K562 (cell line): ENCODE data around the gene MAGEA4. TPM values are rescaled to one million over a fixed set of nuclear protein-coding genes. Genes with fewer than 3 reads are reported as not detected.

Source experiments
- microRNA counts: library from miRNA; unstranded; fragments of <30 nt; microRNA quantifications from one replicate; lab custom pipeline; 2016
- microRNA-seq: library from miRNA; unstranded; fragments of <30 nt; microRNA quantifications from one replicate; pipeline ENCODE4, GENCODE V29; 2018; ENCODE audit warnings: borderline microRNAs expressed
- polyA plus RNA-seq, 8 experiments: library from polyadenylated mRNA; depleted of rRNA in 4 of 8; stranded (reverse) in 5 of 8; unstranded in 3 of 8; fragments of >200 nt; fragmentation: Nextera tagmentation in 2 of 8; fragmentation: Illumina TruSeq in 1 of 8; extraction: Ambion mirVana in 2 of 8; extraction: Trizol in 1 of 8; gene quantifications; 2 replicates each; pipeline versions ENCODE4 v1.2.1 to v1.2.3, GENCODE V29; 2011 to 2014; ENCODE audit warnings: inconsistent platforms in 1 of 8, missing spikeins in 1 of 8
- total RNA-seq, 7 experiments: library from RNA; depleted of rRNA in 6 of 7; stranded (reverse); fragments of >200 nt in 6 of 7; fragmentation: Illumina TruSeq in 2 of 7; extraction: Trizol in 2 of 7; gene quantifications; 2 replicates each; pipeline versions ENCODE4 v1.2.1 to v1.2.3, GENCODE V29; 2011 to 2021; ENCODE audit warnings: low replicate concordance in 1 of 7

MAGEA4 gene
- total and polyA plus RNA-seq, 9 of the 15 experiments (the other 6 are each of a cell fraction or from before 2014, with no cell fraction given), result 0.42 to 1.9 (median 0.69) TPM

MicroRNAs encoded within 50 kb of the gene (microRNA counts, 767-probe panel; counts per million panel counts)
- microRNA hsa-miR-224-5p (lab: Ali Mortazavi, UCI) (not detected), microRNA hsa-miR-452-5p (lab: Ali Mortazavi, UCI) (1,651 counts per million, percentile 41 among the panel's probes with 10 or more counts)

Small RNAs within 50 kb of the gene (microRNA-seq; reads per million reads assigned to microRNA genes)
- 2,588 reads per million, percentile 95 among the genes with 10 or more reads in this experiment for gene MIR224
- gene MIR452, result 5,908 reads per million, percentile 98 among the genes with 10 or more reads in this experiment

Other genes starting within 250 kb of the MAGEA4 start
- gene PRRG3, start 217.4 kb upstream of the MAGEA4 start, total RNA-seq (2014; rRNA removed), result not detected in 2 replicates
- gene PRRG3, start 217.4 kb upstream of the MAGEA4 start, total RNA-seq (2014; rRNA removed; fragmentation: Illumina TruSeq; extraction: Trizol), result not detected in 2 replicates
- gene PRRG3, start 217.4 kb upstream of the MAGEA4 start, total RNA-seq (2015; rRNA removed; fragmentation: Illumina TruSeq; extraction: Trizol), result not detected in 2 replicates
- not detected in 2 replicates for gene PRRG3, start 217.4 kb upstream of the MAGEA4 start, total RNA-seq (2021)
- not detected in 2 replicates for gene PRRG3, start 217.4 kb upstream of the MAGEA4 start, polyA plus RNA-seq (2011; rRNA removed)
- gene PRRG3, start 217.4 kb upstream of the MAGEA4 start, polyA plus RNA-seq (2014; fragmentation: Illumina TruSeq; extraction: Trizol), result not detected in 2 replicates
- not detected for gene PRRG3, start 217.4 kb upstream of the MAGEA4 start, polyA plus RNA-seq (2014; fragmentation: Nextera tagmentation; extraction: Ambion mirVana)
- gene PRRG3, start 217.4 kb upstream of the MAGEA4 start, polyA plus RNA-seq (2014; rRNA removed), result not detected in 2 replicates
- not detected in 2 replicates for gene FATE1, start 196.9 kb upstream of the MAGEA4 start, total RNA-seq (2014; rRNA removed)
- gene FATE1, start 196.9 kb upstream of the MAGEA4 start, total RNA-seq (2014; rRNA removed; fragmentation: Illumina TruSeq; extraction: Trizol), result not detected in 2 replicates
- not detected in 2 replicates for gene FATE1, start 196.9 kb upstream of the MAGEA4 start, total RNA-seq (2015; rRNA removed; fragmentation: Illumina TruSeq; extraction: Trizol)
- gene FATE1, start 196.9 kb upstream of the MAGEA4 start, total RNA-seq (2021), result not detected in 2 replicates
- gene FATE1, start 196.9 kb upstream of the MAGEA4 start, polyA plus RNA-seq (2011; rRNA removed), result not detected in 2 replicates
- not detected in 2 replicates for gene FATE1, start 196.9 kb upstream of the MAGEA4 start, polyA plus RNA-seq (2014; fragmentation: Illumina TruSeq; extraction: Trizol)
- gene FATE1, start 196.9 kb upstream of the MAGEA4 start, polyA plus RNA-seq (2014; fragmentation: Nextera tagmentation; extraction: Ambion mirVana), result not detected
- gene FATE1, start 196.9 kb upstream of the MAGEA4 start, polyA plus RNA-seq (2014; rRNA removed), result not detected in 2 replicates
- gene CNGA2, start 178.1 kb upstream of the MAGEA4 start, total RNA-seq (2014; rRNA removed), result not detected in 2 replicates
- not detected in 2 replicates for gene CNGA2, start 178.1 kb upstream of the MAGEA4 start, total RNA-seq (2014; rRNA removed; fragmentation: Illumina TruSeq; extraction: Trizol)
- not detected in 2 replicates for gene CNGA2, start 178.1 kb upstream of the MAGEA4 start, total RNA-seq (2015; rRNA removed; fragmentation: Illumina TruSeq; extraction: Trizol)
- not detected in 2 replicates for gene CNGA2, start 178.1 kb upstream of the MAGEA4 start, total RNA-seq (2021)
- not detected in 2 replicates for gene CNGA2, start 178.1 kb upstream of the MAGEA4 start, polyA plus RNA-seq (2011; rRNA removed)
- not detected in 2 replicates for gene CNGA2, start 178.1 kb upstream of the MAGEA4 start, polyA plus RNA-seq (2014; fragmentation: Illumina TruSeq; extraction: Trizol)
- not detected for gene CNGA2, start 178.1 kb upstream of the MAGEA4 start, polyA plus RNA-seq (2014; fragmentation: Nextera tagmentation; extraction: Ambion mirVana)
- not detected in 2 replicates for gene CNGA2, start 178.1 kb upstream of the MAGEA4 start, polyA plus RNA-seq (2014; rRNA removed)
- 134 and 135 TPM in 2 replicates for gene GABRE, start 61.8 kb downstream of the MAGEA4 start, total RNA-seq (2014; rRNA removed)
- gene GABRE, start 61.8 kb downstream of the MAGEA4 start, total RNA-seq (2014; rRNA removed; fragmentation: Illumina TruSeq; extraction: Trizol), result 134 and 136 TPM in 2 replicates
- 157 and 159 TPM in 2 replicates for gene GABRE, start 61.8 kb downstream of the MAGEA4 start, total RNA-seq (2015; rRNA removed; fragmentation: Illumina TruSeq; extraction: Trizol)
- gene GABRE, start 61.8 kb downstream of the MAGEA4 start, total RNA-seq (2021), result 145 and 184 TPM in 2 replicates
- 456 and 488 TPM in 2 replicates for gene GABRE, start 61.8 kb downstream of the MAGEA4 start, polyA plus RNA-seq (2011; rRNA removed)
- gene GABRE, start 61.8 kb downstream of the MAGEA4 start, polyA plus RNA-seq (2014; fragmentation: Illumina TruSeq; extraction: Trizol), result 118 and 148 TPM in 2 replicates
- gene GABRE, start 61.8 kb downstream of the MAGEA4 start, polyA plus RNA-seq (2014; fragmentation: Nextera tagmentation; extraction: Ambion mirVana), result 10 to 100 TPM; 23.1 to 40.7 TPM
- gene GABRE, start 61.8 kb downstream of the MAGEA4 start, polyA plus RNA-seq (2014; rRNA removed), result 189 and 192 TPM in 2 replicates
- not detected in 2 replicates for gene MAGEA10, start 225.7 kb downstream of the MAGEA4 start, total RNA-seq (2014; rRNA removed)
- 0.11 TPM in 1 of 2 replicates, not detected in the other for gene MAGEA10, start 225.7 kb downstream of the MAGEA4 start, total RNA-seq (2014; rRNA removed; fragmentation: Illumina TruSeq; extraction: Trizol)
- not detected in 2 replicates for gene MAGEA10, start 225.7 kb downstream of the MAGEA4 start, total RNA-seq (2015; rRNA removed; fragmentation: Illumina TruSeq; extraction: Trizol)
- not detected in 2 replicates for gene MAGEA10, start 225.7 kb downstream of the MAGEA4 start, total RNA-seq (2021)
- 0.11 and 0.17 TPM in 2 replicates for gene MAGEA10, start 225.7 kb downstream of the MAGEA4 start, polyA plus RNA-seq (2011; rRNA removed)
- 0.15 TPM in 2 replicates for gene MAGEA10, start 225.7 kb downstream of the MAGEA4 start, polyA plus RNA-seq (2014; fragmentation: Illumina TruSeq; extraction: Trizol)
- under 1 TPM; 0.06 to 0.45 TPM for gene MAGEA10, start 225.7 kb downstream of the MAGEA4 start, polyA plus RNA-seq (2014; fragmentation: Nextera tagmentation; extraction: Ambion mirVana)
- gene MAGEA10, start 225.7 kb downstream of the MAGEA4 start, polyA plus RNA-seq (2014; rRNA removed), result not detected in 2 replicates